ENCODE data around the gene ABCC3. TPM values are rescaled to one million over a fixed set of nuclear protein-coding genes. Genes with fewer than 3 reads are reported as not detected.

ABCC3 gene
- total and polyA plus RNA-seq, 9 of the 15 experiments (the other 6 are each of a cell fraction or from before 2014, with no cell fraction given) = 0.03 to 1.6 (median 0.42) TPM; not detected in 5

DNA sequence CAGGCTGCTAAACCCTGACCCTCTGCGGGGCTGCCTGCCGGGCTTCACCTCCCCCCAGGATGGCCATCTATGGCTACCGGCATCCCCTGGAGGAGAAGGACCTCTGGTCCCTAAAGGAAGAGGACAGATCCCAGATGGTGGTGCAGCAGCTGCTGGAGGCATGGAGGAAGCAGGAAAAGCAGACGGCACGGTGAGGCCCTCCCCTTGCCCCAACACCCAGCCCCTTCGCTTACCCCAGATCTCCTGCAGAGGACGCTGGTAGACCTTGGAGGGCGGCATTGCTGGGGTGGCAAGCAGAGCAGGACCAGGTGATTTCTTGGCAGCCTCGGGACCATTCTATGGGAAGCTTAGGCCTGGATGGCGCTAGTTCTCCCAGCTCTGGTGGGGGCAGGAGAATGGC lies 24.5 kb downstream of the ABCC3 start:
- H2AFZ ChIP-seq (ENCODE audit: low read depth, low read length) = peak overlapping the region; percentile 44; the same call in 1 of the 2 replicates
- ATAC-seq (no peak), DNase-seq (ENCODE audit: extremely low read depth in 1 of 4, low spot score in 3 of 4) (no peak), FAIRE-seq (no peak)
- peaks cover 8% of the 10 kb centered on the region for H3K9me1 ChIP-seq (ENCODE audit: control insufficient read depth, insufficient read depth, low read length)
- H4K20me1 ChIP-seq (replicated peaks; ENCODE audit: control insufficient read depth, insufficient read depth, low read length) = no peaks in the 10 kb centered on the region
- no peak overlapping the region for H3K4me3 ChIP-seq
- WGBS (ENCODE audit: insufficient coverage, low coverage, missing lambda C conversion rate) = 82% methylated on average over 8 of the region's 10 CpGs
- H3K9me3 ChIP-seq (replicated peaks; ENCODE audit: control insufficient read depth, insufficient read depth, low read depth, low read length) = no peaks in the 10 kb centered on the region
- no peaks in the 10 kb centered on the region; a peak in 1 of 5 replicates for H3K27me3 ChIP-seq (ENCODE audit: control insufficient read depth in 2 of 2, insufficient read depth in 2 of 2, low read length in 2 of 2)
- intact Hi-C loops (cut with micrococcal nuclease) = no loop called here
- TF ChIP-seq, protein P1, sequence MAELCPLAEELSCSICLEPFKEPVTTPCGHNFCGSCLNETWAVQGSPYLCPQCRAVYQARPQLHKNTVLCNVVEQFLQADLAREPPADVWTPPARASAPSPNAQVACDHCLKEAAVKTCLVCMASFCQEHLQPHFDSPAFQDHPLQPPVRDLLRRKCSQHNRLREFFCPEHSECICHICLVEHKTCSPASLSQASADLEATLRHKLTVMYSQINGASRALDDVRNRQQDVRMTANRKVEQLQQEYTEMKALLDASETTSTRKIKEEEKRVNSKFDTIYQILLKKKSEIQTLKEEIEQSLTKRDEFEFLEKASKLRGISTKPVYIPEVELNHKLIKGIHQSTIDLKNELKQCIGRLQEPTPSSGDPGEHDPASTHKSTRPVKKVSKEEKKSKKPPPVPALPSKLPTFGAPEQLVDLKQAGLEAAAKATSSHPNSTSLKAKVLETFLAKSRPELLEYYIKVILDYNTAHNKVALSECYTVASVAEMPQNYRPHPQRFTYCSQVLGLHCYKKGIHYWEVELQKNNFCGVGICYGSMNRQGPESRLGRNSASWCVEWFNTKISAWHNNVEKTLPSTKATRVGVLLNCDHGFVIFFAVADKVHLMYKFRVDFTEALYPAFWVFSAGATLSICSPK (IDR thresholded peaks at IDR 0.05; ENCODE audit: borderline replicate concordance) = no peak
- TF ChIP-seq, protein P2, sequence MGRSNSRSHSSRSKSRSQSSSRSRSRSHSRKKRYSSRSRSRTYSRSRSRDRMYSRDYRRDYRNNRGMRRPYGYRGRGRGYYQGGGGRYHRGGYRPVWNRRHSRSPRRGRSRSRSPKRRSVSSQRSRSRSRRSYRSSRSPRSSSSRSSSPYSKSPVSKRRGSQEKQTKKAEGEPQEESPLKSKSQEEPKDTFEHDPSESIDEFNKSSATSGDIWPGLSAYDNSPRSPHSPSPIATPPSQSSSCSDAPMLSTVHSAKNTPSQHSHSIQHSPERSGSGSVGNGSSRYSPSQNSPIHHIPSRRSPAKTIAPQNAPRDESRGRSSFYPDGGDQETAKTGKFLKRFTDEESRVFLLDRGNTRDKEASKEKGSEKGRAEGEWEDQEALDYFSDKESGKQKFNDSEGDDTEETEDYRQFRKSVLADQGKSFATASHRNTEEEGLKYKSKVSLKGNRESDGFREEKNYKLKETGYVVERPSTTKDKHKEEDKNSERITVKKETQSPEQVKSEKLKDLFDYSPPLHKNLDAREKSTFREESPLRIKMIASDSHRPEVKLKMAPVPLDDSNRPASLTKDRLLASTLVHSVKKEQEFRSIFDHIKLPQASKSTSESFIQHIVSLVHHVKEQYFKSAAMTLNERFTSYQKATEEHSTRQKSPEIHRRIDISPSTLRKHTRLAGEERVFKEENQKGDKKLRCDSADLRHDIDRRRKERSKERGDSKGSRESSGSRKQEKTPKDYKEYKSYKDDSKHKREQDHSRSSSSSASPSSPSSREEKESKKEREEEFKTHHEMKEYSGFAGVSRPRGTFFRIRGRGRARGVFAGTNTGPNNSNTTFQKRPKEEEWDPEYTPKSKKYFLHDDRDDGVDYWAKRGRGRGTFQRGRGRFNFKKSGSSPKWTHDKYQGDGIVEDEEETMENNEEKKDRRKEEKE (IDR thresholded peaks at IDR 0.05; ENCODE audit: borderline replicate concordance in 1 of 2, control insufficient read depth in 1 of 2, low read depth in 2 of 2, low read length in 1 of 2) = no peak
- in situ Hi-C loops (cut with MboI) = no loop called here
- no peak overlapping the region for H3K4me2 ChIP-seq (ENCODE audit: insufficient read depth, low read length)
- CTCF ChIA-PET (ENCODE audit: low intra/inter-chr PET ratio) = no interaction called here
- no TSS peak for BruUV-seq (replicated peaks)
- H3K4me1 ChIP-seq (replicated peaks in 1 of 2; ENCODE audit: control insufficient read depth in 2 of 2, insufficient read depth in 2 of 2, low read length in 2 of 2) = peaks cover 50 to 55% of the 10 kb centered on the region in 2 experiments
- no peaks in the 10 kb centered on the region for H3K36me3 ChIP-seq (ENCODE audit: control insufficient read depth, insufficient read depth, low read length)
- no peak overlapping the region for H3K27ac ChIP-seq (ENCODE audit: extremely low read depth, low read depth, low read length)
- no peaks in the 10 kb centered on the region for H3K79me2 ChIP-seq (ENCODE audit: control insufficient read depth, insufficient read depth, low read length)
- POLR2A ChIA-PET = interaction anchor here (0.7 to 2.1 kb wide), 3 partner anchors 11 to 20 kb away, joined by 3 to 5 read pairs (median 4); no protein-coding TSS in a partner anchor
- peak overlapping the region in 1 of 2 experiments; percentile 66; a peak in 2 of 4 replicates for H3K9ac ChIP-seq (ENCODE audit: insufficient read depth in 1 of 2, low read depth in 2 of 2, low read length in 2 of 2)
